Activated naive CD8-positive, alpha-beta T cell treated with anti-CD3 and anti-CD28 coated beads, Interleukin-2, amount 10 ng/mL, durations not matched to agents 7 days and 5 days (primary cell): ENCODE measurements around the gene ATXN1. TPM values are rescaled to one million over a fixed set of nuclear protein-coding genes. Genes with fewer than 3 reads are reported as not detected.
"Not testable (repeated sequence)": the region's sequence is repeated elsewhere in the genome, so short reads cannot be mapped to it uniquely, and the experiment has no call there.

ENCODE experiments used
- ATAC-seq: fragments of 150-1000 bp; cut with Tn5 transposase; one replicate; pipeline ENCODE4 v1.10.0; 2021; ENCODE audit warnings: low read depth, moderate library complexity
- POLR2A ChIA-PET: fragments of 350-600 bp; sonication (Branson Sonifier 250); formaldehyde crosslinking; loops from one replicate; lab custom pipeline; 2021; ENCODE audit warnings: antibody characterized with exemption; lab: Charles Lee
- DNase-seq: peaks from one replicate; pipeline ENCODE4 v3.0.0; 2021
- H3K27ac Mint-ChIP-seq: one replicate; pipeline ENCODE4 v1.8.0; 2022; ENCODE audit warnings: mild to moderate bottlenecking, mixed read lengths
- H3K27me3 Mint-ChIP-seq: one replicate; pipeline ENCODE4 v1.8.0; 2022; ENCODE audit warnings: mild to moderate bottlenecking, moderate library complexity, mixed read lengths
- H3K36me3 Mint-ChIP-seq: one replicate; pipeline ENCODE4 v1.8.0; 2021; ENCODE audit warnings: mild to moderate bottlenecking, mixed read lengths
- H3K4me1 Mint-ChIP-seq: one replicate; pipeline ENCODE4 v1.8.0; 2021; ENCODE audit warnings: mixed read lengths
- H3K4me3 Mint-ChIP-seq: one replicate; pipeline ENCODE4 v1.8.0; 2022; ENCODE audit warnings: mild to moderate bottlenecking, moderate library complexity, mixed read lengths
- H3K9me3 Mint-ChIP-seq: one replicate; pipeline ENCODE4 v1.8.0; 2021; ENCODE audit warnings: mixed read lengths
- total RNA-seq, 2 experiments: library from RNA; stranded (reverse); gene quantifications; one replicate each; pipeline ENCODE4 v1.2.3, GENCODE V29; 2021

ATXN1 gene
- total RNA-seq, 2 experiments from 2014 or later: 63.6 to 67.2 TPM

DNA sequence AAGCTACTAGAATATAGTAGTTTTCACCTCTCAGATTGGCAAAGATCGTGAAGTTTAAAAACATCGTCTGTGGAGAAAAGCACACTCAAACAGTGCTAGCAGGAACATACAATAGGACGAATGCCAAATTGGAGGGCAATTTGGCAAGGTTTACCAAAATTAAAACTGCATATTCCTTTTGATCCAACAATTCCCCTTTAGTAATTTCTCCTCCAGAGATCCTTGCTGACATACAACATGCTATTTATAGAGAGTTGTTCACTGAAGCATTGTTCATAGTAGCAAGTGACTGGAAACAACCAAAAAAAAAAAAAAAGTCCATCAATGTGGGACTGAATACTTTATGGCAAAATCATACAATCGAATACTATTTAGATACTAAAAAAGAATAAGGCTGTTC, 202.2 kb downstream of the ATXN1 start:
- H3K9me3 Mint-ChIP-seq: peaks cover 3% of the 10 kb centered on the region
- POLR2A ChIA-PET: no interaction called here
- no peak overlapping the region for H3K4me3 Mint-ChIP-seq
- peaks cover 7% of the 10 kb centered on the region for H3K36me3 Mint-ChIP-seq
- ATAC-seq (no peak), DNase-seq (no peak)
- H3K4me1 Mint-ChIP-seq: peaks cover 5% of the 10 kb centered on the region
- no peak overlapping the region for H3K27ac Mint-ChIP-seq
- no peaks in the 10 kb centered on the region for H3K27me3 Mint-ChIP-seq

DNA sequence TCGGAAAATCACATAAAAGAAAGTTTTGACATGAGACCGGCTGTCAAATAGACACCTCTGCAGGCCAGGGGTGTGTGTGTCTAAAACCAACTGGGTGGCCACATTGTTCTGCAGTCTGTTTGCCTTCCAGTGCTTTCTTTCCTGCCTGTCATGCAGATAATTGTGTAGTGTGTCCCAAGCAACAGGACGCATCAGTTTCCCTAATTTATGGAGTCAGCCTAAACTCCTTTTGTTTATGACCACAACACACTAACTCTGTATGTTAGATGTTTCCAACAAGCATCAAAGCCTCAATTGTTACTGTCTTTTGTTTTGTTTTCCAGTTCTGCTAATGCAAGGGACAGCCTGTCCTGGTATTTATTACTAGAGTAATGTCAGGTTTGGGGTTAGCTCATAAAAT, 205.7 kb downstream of the ATXN1 start:
- Mint-ChIP-seq H3K27ac (no peak overlapping the region), H3K27me3 (no peaks in the 10 kb centered on the region), H3K4me1 (peaks cover 3% of the 10 kb centered on the region), H3K36me3 (peaks cover 11% of the 10 kb centered on the region), H3K9me3 (peaks cover 3% of the 10 kb centered on the region), H3K4me3 (no peak overlapping the region)
- POLR2A ChIA-PET: no interaction called here
- no peak for ATAC-seq
- DNase-seq: no peak

DNA sequence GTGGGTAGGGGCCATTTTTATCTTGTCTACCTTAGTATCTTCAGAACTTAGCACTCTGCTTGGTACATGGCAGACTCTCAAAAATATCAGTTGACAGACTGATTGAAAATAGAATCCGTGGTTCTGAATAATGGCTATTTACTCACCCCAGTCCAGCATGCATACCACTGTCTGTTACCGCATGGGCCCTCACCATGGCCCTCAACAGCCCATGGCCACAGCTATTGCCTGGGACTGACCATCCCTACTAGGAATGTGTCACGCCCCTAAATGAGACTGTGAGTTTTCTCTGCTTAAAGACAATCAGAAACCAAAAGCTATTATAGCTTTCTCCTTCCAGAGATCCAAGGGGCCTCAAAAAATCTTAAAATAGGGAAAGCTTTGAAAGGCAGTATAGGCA, 207.7 kb downstream of the ATXN1 start:
- peaks cover 13% of the 10 kb centered on the region for H3K36me3 Mint-ChIP-seq
- H3K4me1 Mint-ChIP-seq: peaks cover 3% of the 10 kb centered on the region
- POLR2A ChIA-PET: no interaction called here
- H3K4me3 Mint-ChIP-seq: no peak overlapping the region
- no peak for DNase-seq
- no peaks in the 10 kb centered on the region for H3K27me3 Mint-ChIP-seq
- H3K27ac Mint-ChIP-seq: no peak overlapping the region
- no peak for ATAC-seq
- peaks cover 3% of the 10 kb centered on the region for H3K9me3 Mint-ChIP-seq

DNA sequence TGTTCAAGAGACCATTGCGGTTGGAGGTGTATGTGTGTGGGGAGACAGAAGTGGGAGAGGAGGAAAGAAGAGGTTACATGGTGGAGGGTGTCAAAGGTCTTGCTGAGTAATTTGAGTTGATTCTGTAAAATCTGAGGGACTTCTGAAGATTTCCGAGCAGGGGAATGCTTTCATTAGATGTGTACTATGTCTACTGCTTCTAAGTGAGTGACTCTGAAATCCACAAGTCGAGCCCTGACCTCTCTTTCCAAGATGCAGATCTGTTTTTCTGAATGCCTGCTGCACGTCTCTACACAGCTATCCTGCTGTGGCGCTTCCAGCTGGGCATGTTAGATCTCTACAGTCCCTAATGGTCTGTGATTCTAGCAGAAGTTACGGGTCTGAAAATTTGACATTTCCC, 209.8 kb downstream of the ATXN1 start:
- H3K4me3 Mint-ChIP-seq: no peak overlapping the region
- ATAC-seq (no peak), DNase-seq (no peak)
- peaks cover 3% of the 10 kb centered on the region for H3K4me1 Mint-ChIP-seq
- H3K27ac Mint-ChIP-seq: no peak overlapping the region
- no peaks in the 10 kb centered on the region for H3K27me3 Mint-ChIP-seq
- H3K36me3 Mint-ChIP-seq: peaks cover 15% of the 10 kb centered on the region
- POLR2A ChIA-PET: interaction anchor here (0.6 kb wide), 1 partner anchor 299 kb away, joined by 5 read pairs; no protein-coding TSS in a partner anchor
- H3K9me3 Mint-ChIP-seq: peaks cover 3% of the 10 kb centered on the region

DNA sequence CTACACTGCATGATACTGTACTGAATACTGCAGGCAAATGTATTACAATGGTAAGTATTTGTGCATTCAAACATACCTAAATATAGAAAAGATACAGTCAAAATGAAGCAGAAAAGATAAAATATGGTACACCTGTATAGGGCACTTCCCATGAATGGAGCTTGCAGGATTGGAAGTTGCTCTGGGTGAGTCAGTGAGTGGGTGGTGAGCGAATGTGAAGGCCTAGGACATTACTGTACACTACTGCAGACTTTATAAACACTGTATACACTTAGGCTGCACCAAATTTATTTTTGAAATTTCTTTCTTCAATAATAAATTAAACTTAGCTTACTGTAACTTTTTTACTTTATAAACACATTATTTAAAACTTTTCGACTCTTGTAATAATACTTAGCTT, 213.1 kb downstream of the ATXN1 start:
- POLR2A ChIA-PET: no interaction called here
- Mint-ChIP-seq H3K36me3 (peaks cover 9% of the 10 kb centered on the region), H3K27ac (no peak overlapping the region), H3K4me1 (no peaks in the 10 kb centered on the region), H3K27me3 (no peaks in the 10 kb centered on the region), H3K9me3 (no peaks in the 10 kb centered on the region), H3K4me3 (no peak overlapping the region)
- DNase-seq (no peak), ATAC-seq (no peak)

DNA sequence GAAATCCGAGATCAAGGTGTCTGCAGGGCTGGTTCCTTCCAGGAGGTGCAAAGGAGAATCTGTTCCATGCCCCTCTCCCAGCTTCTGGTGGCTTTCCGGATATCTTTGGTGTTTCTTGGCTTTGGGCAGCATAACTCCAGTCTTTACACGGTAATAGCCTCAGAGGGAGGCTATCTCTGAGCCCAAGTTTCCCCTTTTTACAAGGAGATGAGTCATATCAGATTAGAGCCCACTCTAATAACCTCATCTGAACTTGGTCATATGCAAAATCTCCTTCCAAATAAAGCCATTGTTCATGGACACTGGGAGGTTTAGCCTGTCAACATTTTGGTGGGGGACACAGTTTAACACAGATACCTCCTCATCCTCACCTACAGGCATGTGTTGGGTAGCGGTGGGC, 213.7 kb downstream of the ATXN1 start:
- DNase-seq (no peak), ATAC-seq (no peak)
- no peaks in the 10 kb centered on the region for H3K27me3 Mint-ChIP-seq
- peaks cover 9% of the 10 kb centered on the region for H3K36me3 Mint-ChIP-seq
- no peak overlapping the region for H3K4me3 Mint-ChIP-seq
- POLR2A ChIA-PET: no interaction called here
- H3K27ac Mint-ChIP-seq: no peak overlapping the region
- H3K4me1 Mint-ChIP-seq: no peaks in the 10 kb centered on the region
- no peaks in the 10 kb centered on the region for H3K9me3 Mint-ChIP-seq

DNA sequence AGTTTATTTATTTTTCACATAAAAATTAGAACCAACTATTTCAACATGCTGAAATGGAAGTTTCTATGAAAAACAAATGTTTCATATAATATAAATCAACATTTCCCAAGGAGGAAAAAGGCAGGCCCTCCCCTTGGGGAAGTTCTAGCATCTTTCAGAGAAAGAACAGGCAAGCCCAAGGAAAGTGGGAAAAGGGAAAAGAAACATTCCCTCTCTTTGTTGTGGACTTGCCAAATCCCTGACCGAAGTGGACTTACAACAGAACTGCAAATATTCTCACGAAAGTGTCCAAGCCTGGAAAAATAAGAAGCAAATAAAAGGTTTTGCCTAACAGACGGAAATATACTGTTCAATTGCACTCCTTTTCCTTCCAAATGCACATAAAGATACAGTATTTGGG, 214.4 kb downstream of the ATXN1 start:
- ATAC-seq (no peak), DNase-seq (no peak)
- POLR2A ChIA-PET: no interaction called here
- no peaks in the 10 kb centered on the region for H3K4me1 Mint-ChIP-seq
- peaks cover 9% of the 10 kb centered on the region for H3K36me3 Mint-ChIP-seq
- H3K4me3 Mint-ChIP-seq: no peak overlapping the region
- no peak overlapping the region for H3K27ac Mint-ChIP-seq
- no peaks in the 10 kb centered on the region for H3K9me3 Mint-ChIP-seq
- no peaks in the 10 kb centered on the region for H3K27me3 Mint-ChIP-seq

DNA sequence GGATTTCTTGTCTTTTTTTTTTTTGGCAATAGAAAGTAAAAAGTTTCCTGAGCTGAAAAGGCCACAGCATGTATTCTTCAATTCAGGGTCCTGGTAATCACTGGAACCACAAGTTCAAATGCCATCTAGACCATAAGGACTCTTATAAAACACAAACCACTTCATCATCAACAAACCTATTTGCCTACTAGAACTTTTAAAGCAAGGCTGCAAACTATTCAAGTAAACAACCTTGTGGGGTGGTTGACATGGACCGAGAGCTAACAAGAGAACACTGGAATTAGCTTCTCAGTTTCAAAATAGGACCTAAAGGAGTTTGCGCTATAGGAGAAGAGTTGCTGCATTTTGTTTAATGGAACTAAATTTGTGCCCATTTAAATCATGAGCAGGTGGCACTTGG, 215.9 kb downstream of the ATXN1 start:
- POLR2A ChIA-PET: interaction anchor here (0.7 kb wide), 1 partner anchor 522 kb away, joined by 4 read pairs; no protein-coding TSS in a partner anchor
- no peak for DNase-seq
- Mint-ChIP-seq H3K27ac (no peak overlapping the region), H3K36me3 (peaks cover 7% of the 10 kb centered on the region), H3K9me3 (no peaks in the 10 kb centered on the region), H3K27me3 (no peaks in the 10 kb centered on the region), H3K4me3 (no peak overlapping the region), H3K4me1 (no peaks in the 10 kb centered on the region)
- no peak for ATAC-seq

DNA sequence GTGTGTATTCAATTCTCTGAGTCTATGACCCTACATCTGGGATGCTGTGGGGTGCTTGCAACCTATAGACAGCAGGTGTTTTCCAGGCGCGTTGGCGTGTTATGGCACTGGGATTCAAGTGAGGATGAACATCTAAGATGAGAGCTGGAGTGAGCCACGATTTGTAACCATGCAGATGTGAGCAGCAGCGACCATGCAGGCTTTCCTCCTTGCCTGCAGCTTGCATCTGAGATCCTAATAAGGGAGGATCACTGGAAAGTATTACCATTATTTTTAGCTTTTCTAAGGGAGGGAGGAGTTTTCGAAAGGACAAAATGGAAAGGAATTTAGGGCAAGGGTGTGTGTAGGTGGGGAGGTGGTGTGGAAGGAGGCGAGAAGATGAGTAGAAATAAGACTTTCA, 216.7 kb downstream of the ATXN1 start:
- DNase-seq (no peak), ATAC-seq (no peak)
- H3K4me1 Mint-ChIP-seq: no peaks in the 10 kb centered on the region
- H3K36me3 Mint-ChIP-seq: peaks cover 5% of the 10 kb centered on the region
- H3K4me3 Mint-ChIP-seq: no peak overlapping the region
- no peaks in the 10 kb centered on the region for H3K9me3 Mint-ChIP-seq
- H3K27me3 Mint-ChIP-seq: no peaks in the 10 kb centered on the region
- POLR2A ChIA-PET: interaction anchor here (0.7 kb wide), 1 partner anchor 523 kb away, joined by 4 read pairs; no protein-coding TSS in a partner anchor
- H3K27ac Mint-ChIP-seq: no peak overlapping the region

DNA sequence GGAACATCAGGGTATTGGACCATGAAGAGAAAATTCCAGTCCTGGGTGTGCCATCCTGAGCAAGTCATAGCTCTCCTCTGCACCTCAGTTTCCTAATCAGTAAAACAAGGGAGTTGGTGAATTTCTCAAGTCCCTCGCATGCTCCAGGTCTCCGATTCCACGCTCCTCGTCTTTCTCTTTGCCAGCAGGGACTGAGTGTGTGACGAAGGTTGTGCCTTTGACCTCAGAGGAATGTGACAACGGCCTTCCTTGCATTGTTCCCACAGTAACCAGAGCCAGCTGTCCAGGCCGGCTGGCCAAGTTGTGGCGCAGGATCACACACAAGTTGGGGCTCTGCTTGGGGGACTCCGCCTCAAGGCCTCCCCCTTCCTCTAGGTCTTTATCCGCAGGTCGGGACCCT, 217.3 kb downstream of the ATXN1 start:
- DNase-seq (no peak), ATAC-seq (no peak)
- Mint-ChIP-seq H3K9me3 (no peaks in the 10 kb centered on the region), H3K27ac (no peak overlapping the region), H3K36me3 (peaks cover 5% of the 10 kb centered on the region), H3K4me3 (no peak overlapping the region), H3K27me3 (no peaks in the 10 kb centered on the region), H3K4me1 (no peaks in the 10 kb centered on the region)
- POLR2A ChIA-PET: no interaction called here

DNA sequence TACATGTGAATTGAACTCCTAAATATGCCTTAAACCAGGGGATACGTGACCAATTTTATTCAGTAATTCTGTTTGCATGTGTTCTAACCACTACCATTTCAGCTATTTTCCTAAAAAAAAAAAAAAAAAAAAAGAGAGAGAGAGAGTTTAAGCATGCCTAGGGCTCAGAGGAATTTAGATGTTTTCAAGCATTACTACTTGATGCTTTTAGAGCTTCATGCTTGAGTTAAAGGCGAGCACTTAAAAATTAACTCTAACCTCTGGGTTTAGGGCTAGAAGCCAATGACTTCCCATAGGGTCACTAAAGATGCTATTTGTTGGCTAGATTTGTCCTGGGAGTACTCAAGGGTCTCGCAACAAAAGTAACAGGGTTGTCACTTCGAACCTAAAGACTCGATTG, 217.7 kb downstream of the ATXN1 start:
- Mint-ChIP-seq H3K9me3 (no peaks in the 10 kb centered on the region), H3K27me3 (no peaks in the 10 kb centered on the region), H3K4me1 (peaks cover 2% of the 10 kb centered on the region), H3K36me3 (peaks cover 5% of the 10 kb centered on the region), H3K27ac (no peak overlapping the region), H3K4me3 (no peak overlapping the region)
- no peak for DNase-seq
- no peak for ATAC-seq
- POLR2A ChIA-PET: no interaction called here

DNA sequence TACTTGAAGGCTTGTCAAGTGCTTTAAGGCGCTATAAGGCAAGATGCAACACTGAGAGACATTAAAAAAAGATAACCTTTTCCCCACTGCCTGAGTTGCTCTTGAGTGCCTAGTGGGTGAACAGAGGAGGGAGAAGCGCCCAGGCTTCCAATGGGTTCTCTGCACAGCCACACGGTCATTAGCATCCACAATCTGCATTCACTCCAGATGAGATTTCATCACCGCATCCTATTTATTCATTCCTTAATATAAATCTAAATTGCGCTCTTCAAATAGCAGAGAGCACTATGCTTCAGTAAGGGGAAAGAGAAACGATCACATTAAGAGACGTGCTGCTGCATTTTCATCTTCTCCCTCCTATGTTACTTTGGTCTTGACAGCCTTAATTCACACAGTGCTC, 219.2 kb downstream of the ATXN1 start:
- ATAC-seq (no peak), DNase-seq (no peak)
- POLR2A ChIA-PET: no interaction called here
- no peak overlapping the region for H3K4me3 Mint-ChIP-seq
- H3K27ac Mint-ChIP-seq: no peak overlapping the region
- H3K36me3 Mint-ChIP-seq: peaks cover 3% of the 10 kb centered on the region
- H3K27me3 Mint-ChIP-seq: no peaks in the 10 kb centered on the region
- H3K9me3 Mint-ChIP-seq: no peaks in the 10 kb centered on the region
- H3K4me1 Mint-ChIP-seq: peaks cover 2% of the 10 kb centered on the region

DNA sequence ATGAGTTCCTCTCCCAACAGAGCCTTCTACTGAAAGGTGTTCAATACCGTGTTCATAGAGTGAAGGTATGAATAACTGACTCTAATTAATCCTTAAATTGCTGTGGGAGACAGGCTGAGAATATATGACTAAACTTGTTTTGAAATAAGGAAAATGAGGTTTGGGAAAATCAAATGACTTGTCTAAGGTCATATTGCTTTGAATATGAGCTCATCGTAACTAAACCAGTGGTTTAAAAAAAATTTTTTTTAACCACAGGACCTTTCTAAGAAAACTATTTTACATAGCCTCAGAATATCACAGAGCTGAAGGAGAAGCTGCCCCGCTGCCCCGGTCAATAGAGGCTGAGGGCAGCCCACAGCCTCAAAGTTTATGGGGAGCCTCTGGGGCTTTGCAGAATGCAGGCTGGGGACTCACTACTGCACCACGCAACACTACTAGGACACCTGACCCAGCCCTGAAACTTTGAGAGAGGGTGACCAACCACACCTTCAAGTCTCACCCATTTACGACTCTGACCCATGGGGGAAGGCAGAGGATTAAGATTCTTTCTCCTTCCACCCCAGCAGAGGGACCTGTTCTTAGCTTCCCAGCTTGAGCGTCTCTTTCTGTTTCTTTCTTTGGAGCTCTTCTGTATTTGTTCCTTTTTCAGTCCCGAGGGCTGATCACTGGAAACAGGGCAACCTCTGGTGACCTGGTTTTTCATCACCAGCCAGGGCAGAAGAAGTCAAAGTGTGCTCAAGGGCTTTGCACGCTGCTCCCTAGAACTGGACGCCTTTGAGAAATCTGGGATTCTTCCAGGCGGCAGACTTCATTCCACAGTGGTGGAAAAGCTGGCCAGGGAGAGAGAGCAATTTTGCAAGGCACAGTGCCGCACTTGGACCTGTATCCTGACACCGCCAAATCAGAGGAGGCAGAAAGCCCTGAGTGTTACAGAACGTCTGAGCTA, 220.2 kb downstream of the ATXN1 start:
- no peak for ATAC-seq
- H3K27ac Mint-ChIP-seq: no peak overlapping the region

DNA sequence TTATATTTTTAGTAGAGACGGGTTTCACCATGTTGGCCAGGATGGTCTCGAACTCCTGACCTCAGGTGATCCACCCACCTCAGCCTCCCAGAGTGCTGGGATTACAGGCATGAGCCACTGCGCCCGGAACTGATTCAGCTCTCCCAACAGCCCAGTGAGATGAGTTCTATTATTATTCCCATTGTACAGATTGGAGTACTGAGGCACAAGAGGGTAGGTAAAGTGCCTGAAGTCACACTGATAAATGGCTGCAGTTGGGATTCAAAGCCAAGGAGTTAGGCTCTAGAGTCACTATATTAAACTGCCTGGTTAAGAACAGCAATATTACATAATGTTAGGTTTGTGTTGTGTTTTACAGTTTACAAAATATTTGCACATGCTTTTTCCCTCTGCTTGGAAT, 220.9 kb downstream of the ATXN1 start:
- H3K27me3 Mint-ChIP-seq, DNase-seq, H3K4me3 Mint-ChIP-seq, H3K4me1 Mint-ChIP-seq, H3K36me3 Mint-ChIP-seq, ATAC-seq, H3K27ac Mint-ChIP-seq, H3K9me3 Mint-ChIP-seq, POLR2A ChIA-PET: not testable (repeated sequence)

More for the DNA sequence above, 220.2 kb downstream of the ATXN1 start:
- H3K4me3 Mint-ChIP-seq: no peak overlapping the region
- H3K4me1 Mint-ChIP-seq: peaks cover 2% of the 10 kb centered on the region
- DNase-seq: no peak
- POLR2A ChIA-PET: no interaction called here
- no peaks in the 10 kb centered on the region for H3K27me3 Mint-ChIP-seq
- H3K9me3 Mint-ChIP-seq: no peaks in the 10 kb centered on the region
- peaks cover 3% of the 10 kb centered on the region for H3K36me3 Mint-ChIP-seq
